ENCODE results near the gene E2F8. TPM values are rescaled to one million over a fixed set of nuclear protein-coding genes. Genes with fewer than 3 reads are reported as not detected.

E2F8 gene
- total RNA-seq, 1 experiment from 2014 or later: 18.4 TPM

DNA sequence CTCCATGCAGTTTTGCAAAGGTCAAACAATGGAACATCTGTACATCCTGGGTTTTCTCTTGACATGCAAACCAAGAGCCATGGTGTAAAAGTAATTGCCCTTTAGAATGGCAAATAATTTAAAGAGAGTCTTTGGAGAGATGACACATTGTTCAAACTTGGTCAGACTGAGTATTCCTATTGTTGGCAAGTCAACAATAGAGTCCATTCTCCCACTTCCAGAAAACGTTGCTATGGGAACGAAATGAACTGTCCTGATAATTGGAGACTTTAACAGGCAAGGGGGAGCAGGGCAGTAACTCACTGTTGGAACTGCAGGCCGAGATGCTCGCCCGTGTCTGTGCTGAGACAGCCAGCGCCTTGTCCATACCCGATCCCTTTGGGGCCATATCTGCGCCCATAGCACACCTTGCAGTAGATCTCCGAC, 52.9 kb downstream of the E2F8 start:
- Histone ChIP-seq H3K4me1 (ENCODE audit: control insufficient read depth in 1 of 2, insufficient read depth in 2 of 2, low read length in 2 of 2) (no peaks in the 10 kb centered on the region), H3K36me3 (ENCODE audit: control insufficient read depth in 1 of 2, insufficient read depth in 2 of 2, low read length in 2 of 2) (no peaks in the 10 kb centered on the region), H3K27ac (ENCODE audit: low read depth, low read length) (no peak overlapping the region), H3K9me3 (ENCODE audit: control insufficient read depth in 1 of 2, insufficient read depth in 1 of 2, low read depth in 1 of 2, low read length in 2 of 2) (no peaks in the 10 kb centered on the region), H3K9me2 (ENCODE audit: insufficient read depth) (no peaks in the 10 kb centered on the region), H3K4me3 (replicated peaks in 1 of 2; ENCODE audit: low read depth in 1 of 2, low read length in 2 of 2) (no peak overlapping the region), H4K20me1 (ENCODE audit: insufficient read depth) (no peaks in the 10 kb centered on the region), H3K4me2 (ENCODE audit: low read length) (no peak overlapping the region), H3K9ac (ENCODE audit: low read length) (no peak overlapping the region), H3K79me2 (ENCODE audit: insufficient read depth, low read length) (no peaks in the 10 kb centered on the region), H3K27me3 (ENCODE audit: insufficient read depth, low read length) (no peaks in the 10 kb centered on the region), H2AFZ (ENCODE audit: low read depth, low read length, poor library complexity, severe bottlenecking) (no peak overlapping the region)
- CTCF ChIA-PET: no interaction called here
- POLR2A ChIA-PET: no interaction called here
- DNase-seq (ENCODE audit: low read depth, low spot score) (no peak), ATAC-seq (no peak)
- RAD21 ChIA-PET (ENCODE audit: low non-redundant PET in 1 of 2, low total read pairs in 2 of 2, uncharacterized antibody in 2 of 2, unreplicated experiment in 2 of 2): no interaction called here
- TF ChIP-seq SRF (IDR thresholded peaks at IDR 0.05; ENCODE audit: low read depth) (no peak), EGR1 (IDR thresholded peaks at IDR 0.05; ENCODE audit: low read depth) (no peak)
- intact Hi-C loops (cut with micrococcal nuclease): no loop called here
- no TSS peak for BruUV-seq (replicated peaks)

DNA sequence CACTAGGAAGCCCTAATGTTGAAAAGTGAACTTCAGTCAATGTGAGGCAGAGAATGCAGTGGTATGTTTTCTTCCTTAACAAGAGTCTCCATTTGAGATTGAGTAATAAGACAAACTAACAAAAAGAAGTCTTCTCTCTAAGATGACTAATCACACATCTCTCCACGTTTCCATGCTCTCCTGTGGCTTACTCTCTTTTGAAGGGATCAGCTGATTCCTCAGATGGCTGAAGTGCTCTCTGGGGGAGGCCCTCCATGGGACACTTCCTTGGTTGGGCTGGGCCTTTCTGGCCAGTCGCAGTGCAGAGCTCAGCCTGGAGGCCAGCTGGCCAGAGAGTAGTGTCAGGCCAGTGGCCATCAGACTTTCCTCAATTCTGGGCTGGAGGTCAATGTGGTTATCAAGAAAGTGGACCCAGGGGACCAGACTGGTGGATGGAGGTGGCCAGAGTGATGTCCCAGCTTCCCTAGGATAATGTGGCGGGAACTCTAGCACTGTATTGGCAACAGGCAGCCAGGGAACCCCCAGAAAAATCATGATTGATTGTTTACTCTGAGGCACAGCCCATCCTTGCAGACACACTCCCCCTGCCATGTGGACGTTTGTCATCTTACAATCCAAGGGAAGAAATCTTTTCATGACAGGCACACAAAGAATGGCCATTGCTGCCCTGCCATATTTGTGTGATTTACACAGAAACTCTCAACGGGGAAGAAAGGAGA, 53.5 kb downstream of the E2F8 start:
- H3K9me3 ChIP-seq (ENCODE audit: control insufficient read depth in 1 of 2, insufficient read depth in 1 of 2, low read depth in 1 of 2, low read length in 2 of 2): no peaks in the 10 kb centered on the region
- BruUV-seq (replicated peaks): no TSS peak
- no peak overlapping the region for H3K4me2 ChIP-seq (ENCODE audit: low read length)
- no peak overlapping the region for H3K4me3 ChIP-seq (replicated peaks in 1 of 2; ENCODE audit: low read depth in 1 of 2, low read length in 2 of 2)
- RAD21 ChIA-PET (ENCODE audit: low non-redundant PET in 1 of 2, low total read pairs in 2 of 2, uncharacterized antibody in 2 of 2, unreplicated experiment in 2 of 2): no interaction called here
- H3K4me1 ChIP-seq (ENCODE audit: control insufficient read depth in 1 of 2, insufficient read depth in 2 of 2, low read length in 2 of 2): no peaks in the 10 kb centered on the region
- no peak overlapping the region for H3K9ac ChIP-seq (ENCODE audit: low read length)
- intact Hi-C loops (cut with micrococcal nuclease): no loop called here
- H3K27ac ChIP-seq (ENCODE audit: low read depth, low read length): no peak overlapping the region
- no peaks in the 10 kb centered on the region for H4K20me1 ChIP-seq (ENCODE audit: insufficient read depth)
- no peak for TF ChIP-seq ELF1 (IDR thresholded peaks at IDR 0.05; ENCODE audit: borderline replicate concordance, low read depth)
- TF ChIP-seq FOSL1 (IDR thresholded peaks at IDR 0.05; ENCODE audit: low read depth): no peak
- TF ChIP-seq, protein P1, sequence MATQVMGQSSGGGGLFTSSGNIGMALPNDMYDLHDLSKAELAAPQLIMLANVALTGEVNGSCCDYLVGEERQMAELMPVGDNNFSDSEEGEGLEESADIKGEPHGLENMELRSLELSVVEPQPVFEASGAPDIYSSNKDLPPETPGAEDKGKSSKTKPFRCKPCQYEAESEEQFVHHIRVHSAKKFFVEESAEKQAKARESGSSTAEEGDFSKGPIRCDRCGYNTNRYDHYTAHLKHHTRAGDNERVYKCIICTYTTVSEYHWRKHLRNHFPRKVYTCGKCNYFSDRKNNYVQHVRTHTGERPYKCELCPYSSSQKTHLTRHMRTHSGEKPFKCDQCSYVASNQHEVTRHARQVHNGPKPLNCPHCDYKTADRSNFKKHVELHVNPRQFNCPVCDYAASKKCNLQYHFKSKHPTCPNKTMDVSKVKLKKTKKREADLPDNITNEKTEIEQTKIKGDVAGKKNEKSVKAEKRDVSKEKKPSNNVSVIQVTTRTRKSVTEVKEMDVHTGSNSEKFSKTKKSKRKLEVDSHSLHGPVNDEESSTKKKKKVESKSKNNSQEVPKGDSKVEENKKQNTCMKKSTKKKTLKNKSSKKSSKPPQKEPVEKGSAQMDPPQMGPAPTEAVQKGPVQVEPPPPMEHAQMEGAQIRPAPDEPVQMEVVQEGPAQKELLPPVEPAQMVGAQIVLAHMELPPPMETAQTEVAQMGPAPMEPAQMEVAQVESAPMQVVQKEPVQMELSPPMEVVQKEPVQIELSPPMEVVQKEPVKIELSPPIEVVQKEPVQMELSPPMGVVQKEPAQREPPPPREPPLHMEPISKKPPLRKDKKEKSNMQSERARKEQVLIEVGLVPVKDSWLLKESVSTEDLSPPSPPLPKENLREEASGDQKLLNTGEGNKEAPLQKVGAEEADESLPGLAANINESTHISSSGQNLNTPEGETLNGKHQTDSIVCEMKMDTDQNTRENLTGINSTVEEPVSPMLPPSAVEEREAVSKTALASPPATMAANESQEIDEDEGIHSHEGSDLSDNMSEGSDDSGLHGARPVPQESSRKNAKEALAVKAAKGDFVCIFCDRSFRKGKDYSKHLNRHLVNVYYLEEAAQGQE (IDR thresholded peaks at IDR 0.05; ENCODE audit: low read depth): no peak
- TF ChIP-seq POLR2AphosphoS5 (IDR thresholded peaks at IDR 0.05; ENCODE audit: low read depth, low read length): no peak
- TF ChIP-seq RAD21 (IDR thresholded peaks at IDR 0.05; ENCODE audit: low read depth): no peak
- TF ChIP-seq SP1 (IDR thresholded peaks at IDR 0.05; ENCODE audit: low read depth): no peak
- TF ChIP-seq SRF (IDR thresholded peaks at IDR 0.05; ENCODE audit: low read depth): no peak
- no peak for TF ChIP-seq SIN3A (IDR thresholded peaks at IDR 0.05; ENCODE audit: low read depth)
- TF ChIP-seq CEBPB (IDR thresholded peaks at IDR 0.05; ENCODE audit: low read depth): no peak
- TF ChIP-seq ZFX (IDR thresholded peaks at IDR 0.05): no peak
- TF ChIP-seq JUND (IDR thresholded peaks at IDR 0.05): no peak
- TF ChIP-seq YY1 (IDR thresholded peaks at IDR 0.05; ENCODE audit: extremely low read depth, insufficient replicate concordance, low read depth, low read length): no peak
- TF ChIP-seq, protein P2, sequence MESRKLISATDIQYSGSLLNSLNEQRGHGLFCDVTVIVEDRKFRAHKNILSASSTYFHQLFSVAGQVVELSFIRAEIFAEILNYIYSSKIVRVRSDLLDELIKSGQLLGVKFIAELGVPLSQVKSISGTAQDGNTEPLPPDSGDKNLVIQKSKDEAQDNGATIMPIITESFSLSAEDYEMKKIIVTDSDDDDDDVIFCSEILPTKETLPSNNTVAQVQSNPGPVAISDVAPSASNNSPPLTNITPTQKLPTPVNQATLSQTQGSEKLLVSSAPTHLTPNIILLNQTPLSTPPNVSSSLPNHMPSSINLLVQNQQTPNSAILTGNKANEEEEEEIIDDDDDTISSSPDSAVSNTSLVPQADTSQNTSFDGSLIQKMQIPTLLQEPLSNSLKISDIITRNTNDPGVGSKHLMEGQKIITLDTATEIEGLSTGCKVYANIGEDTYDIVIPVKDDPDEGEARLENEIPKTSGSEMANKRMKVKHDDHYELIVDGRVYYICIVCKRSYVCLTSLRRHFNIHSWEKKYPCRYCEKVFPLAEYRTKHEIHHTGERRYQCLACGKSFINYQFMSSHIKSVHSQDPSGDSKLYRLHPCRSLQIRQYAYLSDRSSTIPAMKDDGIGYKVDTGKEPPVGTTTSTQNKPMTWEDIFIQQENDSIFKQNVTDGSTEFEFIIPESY (IDR thresholded peaks at IDR 0.05; ENCODE audit: extremely low read depth, insufficient replicate concordance, low read length): no peak
- TF ChIP-seq EZH2phosphoT487 (IDR thresholded peaks at IDR 0.05; ENCODE audit: borderline replicate concordance): no peak
- no peak for TF ChIP-seq EZH2 (IDR thresholded peaks at IDR 0.05)
- no peak for TF ChIP-seq POLR2A (IDR thresholded peaks at IDR 0.05; ENCODE audit: borderline replicate concordance, extremely low read depth, insufficient read depth, insufficient read length)
- no peaks in the 10 kb centered on the region for H3K36me3 ChIP-seq (ENCODE audit: control insufficient read depth in 1 of 2, insufficient read depth in 2 of 2, low read length in 2 of 2)
- POLR2A ChIA-PET: no interaction called here
- ATAC-seq (no peak), DNase-seq (ENCODE audit: low read depth, low spot score) (no peak)
- H3K9me2 ChIP-seq (ENCODE audit: insufficient read depth): no peaks in the 10 kb centered on the region
- H2AFZ ChIP-seq (ENCODE audit: low read depth, low read length, poor library complexity, severe bottlenecking): no peak overlapping the region
- H3K79me2 ChIP-seq (ENCODE audit: insufficient read depth, low read length): no peaks in the 10 kb centered on the region
- CTCF ChIA-PET: no interaction called here
- no peaks in the 10 kb centered on the region for H3K27me3 ChIP-seq (ENCODE audit: insufficient read depth, low read length)

All from HCT116 (cell line).